Heart right ventricle (tissue), 16 donors: ENCODE results near the gene MBL2. TPM values are rescaled to one million over a fixed set of nuclear protein-coding genes. Genes with fewer than 3 reads are reported as not detected.

ENCODE experiments used
- ATAC-seq, 8 donors: fragments of 200-7000 bp; cut with Tn5 transposase; one replicate each; pipeline ENCODE4 v1.9.1; 2020; ENCODE audit warnings: mild to moderate bottlenecking in 8 of 8, moderate library complexity in 8 of 8, moderate number of reproducible peaks in 1 of 8
- DNase-seq, 2 donors: peaks; one replicate each; pipeline ENCODE4 v3.0.0-alpha.2; 2020
- H3K27ac ChIP-seq, 10 donors: fragments of 200-600 bp; sonication (generic) in 2 of 10; one replicate each; pipeline versions ENCODE4 v1.5.0 to v1.8.0; 2020 to 2022; ENCODE audit warnings: mild to moderate bottlenecking in 3 of 10
- H3K27me3 ChIP-seq, 7 donors: fragments of 200-600 bp; one replicate each; pipeline ENCODE4 v1.8.0; 2021 to 2022; ENCODE audit warnings: mild to moderate bottlenecking in 2 of 7
- H3K36me3 ChIP-seq, 9 donors: fragments of 200-600 bp; sonication (generic) in 1 of 9; one replicate each; pipeline versions ENCODE4 v1.5.0 to v1.8.0; 2020 to 2022; ENCODE audit warnings: mild to moderate bottlenecking in 2 of 9
- H3K4me1 ChIP-seq, 9 donors: fragments of 200-600 bp; sonication (generic) in 1 of 9; one replicate each; pipeline versions ENCODE4 v1.5.0 to v1.8.0; 2020 to 2022; ENCODE audit warnings: mild to moderate bottlenecking in 4 of 9
- H3K4me3 ChIP-seq, 10 donors: fragments of 200-600 bp; sonication (generic) in 2 of 10; one replicate each; pipeline versions ENCODE4 v1.5.0 to v1.8.0; 2020 to 2022; ENCODE audit warnings: mild to moderate bottlenecking in 7 of 10, moderate library complexity in 2 of 10
- H3K9me3 ChIP-seq, 11 donors: fragments of 200-600 bp in 10 of 11; sonication (generic) in 2 of 11; one replicate each; pipeline versions ENCODE4 v1.5.0 to v1.8.0; 2013 to 2022; ENCODE audit warnings: mild to moderate bottlenecking in 2 of 11, control low read depth in 1 of 11, moderate library complexity in 1 of 11
- CTCF ChIP-seq, 9 donors: fragments of 200-600 bp; sonication (generic) in 2 of 9; IDR thresholded peaks; one replicate each; pipeline versions ENCODE4 v1.5.0 to v1.8.0; 2021 to 2022; ENCODE audit warnings: antibody characterized with exemption in 9 of 9, mild to moderate bottlenecking in 5 of 9, moderate library complexity in 1 of 9
- WGBS, 2 donors: extraction: QIAGEN DNeasy Blood & Tissue Kit; methylation state at CpG; one replicate each; pipeline ENCODE4 v1.1.7; 2013; ENCODE audit warnings: inconsistent platforms in 1 of 2; 5-methylcytosine and 5-hydroxymethylcytosine counted together
- intact Hi-C, 10 donors: fragments of 100-400 bp; cut with DNase I; formaldehyde crosslinking; loops; one replicate each; pipeline versions ENCODE4 v1.11.1 to v1.14.2; 2022
- polyA plus RNA-seq, 2 donors: library from polyadenylated mRNA; stranded (reverse); fragments of 200-250 nt; gene quantifications; one replicate each; pipeline ENCODE4 v1.2.3, GENCODE V29; 2013
- total RNA-seq, 10 donors: library from RNA; stranded (reverse); fragmentation: NEBNext Ultra II Directional in 3 of 10; extraction: Animal tissue kit (Norgen Biotek cat#: 25700) in 3 of 10; gene quantifications; one replicate each; pipeline versions ENCODE4 v1.2.1 to v1.2.4, GENCODE V29; 2021 to 2023
- donor health status: Arrhythmogenic right ventricular cardiomyopathy.
- donor health status: ischemic (EF 13 %, LVEDD 7.1; RV severe dilation, severe dysfunction).
- donor health status: healthy with polysubstance abuse.
- donor health status: DM: no; HTN: yes; CAD: no.
- donor health status: DM: no; HTN: no; CAD: no.
- donor health status: ischemic (EF 25% LVEDD 6.9; RV normal size, moderate dysfunction).
- donor health status: ischemic (EF 25% LVEDD 5.7; RV mildly dilated, moderate dysfunction).
- donor health status: healthy.
- donor health status: DM: yes; HTN: yes; CAD: no.
- donor health status: Ischemic cardiomyopathy.
- donor health status: ischemic (EF 35%, LVEDD 5.7; RV mildly dilated, moderate dysfunction).
- donor health status: nonischemic (EF 11% LVEDD 7.7; RV severe dilation, severe dysfunction).
- donor health status: DM: yes; HTN: yes; CAD: no.
- donor health status: PGD.
- donor health status: ischemic (EF 29% LVEDD 5.4; RV normal size, mild dysfunction).
- donor health status: nonischemic (EF 23%, LVEDD 6.1; RV moderate dilation, normal function).

MBL2 gene
- total and polyA plus RNA-seq, 12 donors = not detected

GRCh38 chr10:52774600-52775106, 2.1 kb upstream of the MBL2 start:
- no peak for TF ChIP-seq CTCF (IDR thresholded peaks at IDR 0.05)
- H3K4me3 ChIP-seq = no peak overlapping the region
- DNase-seq = no peak
- H3K36me3 ChIP-seq = no peaks in the 10 kb centered on the region
- no peak for ATAC-seq
- 72 to 84% methylated on average over 8 of the region's 8 CpGs for WGBS, 2 donors
- no peaks in the 10 kb centered on the region for H3K9me3 ChIP-seq
- peaks cover 0 to 17% (median 14%) of the 10 kb centered on the region in 7 donors for H3K27me3 ChIP-seq
- intact Hi-C loops = no loop called here
- no peak overlapping the region for H3K27ac ChIP-seq
- H3K4me1 ChIP-seq = no peaks in the 10 kb centered on the region

GRCh38 chr10:52774182-52774581, 1.6 kb upstream of the MBL2 start:
- 93% methylated on average over 2 of the region's 2 CpGs for WGBS, 2 donors
- Histone ChIP-seq H3K27ac (no peak overlapping the region), H3K9me3 (no peaks in the 10 kb centered on the region), H3K36me3 (no peaks in the 10 kb centered on the region), H3K4me1 (no peaks in the 10 kb centered on the region), H3K4me3 (no peak overlapping the region), H3K27me3 (peaks cover 0 to 13% (median 10%) of the 10 kb centered on the region in 7 donors)
- DNase-seq (no peak), ATAC-seq (no peak)
- intact Hi-C loops = no loop called here
- no peak for TF ChIP-seq CTCF (IDR thresholded peaks at IDR 0.05)

- DNase-seq = no peak
- WGBS, 2 donors = 66 to 69% methylated on average over 8 of the region's 8 CpGs
- intact Hi-C loops = no loop called here
- no peaks in the 10 kb centered on the region for H3K4me1 ChIP-seq
- ATAC-seq = no peak
- H3K9me3 ChIP-seq = no peaks in the 10 kb centered on the region
- no peak overlapping the region for H3K4me3 ChIP-seq
- no peak overlapping the region for H3K27ac ChIP-seq
- no peak for TF ChIP-seq CTCF (IDR thresholded peaks at IDR 0.05)
- H3K36me3 ChIP-seq = no peaks in the 10 kb centered on the region
- H3K27me3 ChIP-seq = no peaks in the 10 kb centered on the region
These were observed 794 bp downstream of the MBL2 start for GRCh38 chr10:52771534-52772445.

GRCh38 chr10:52770904-52771303, 1.7 kb downstream of the MBL2 start:
- no peaks in the 10 kb centered on the region for H3K9me3 ChIP-seq
- no peaks in the 10 kb centered on the region for H3K36me3 ChIP-seq
- DNase-seq (no peak), ATAC-seq (no peak)
- intact Hi-C loops = no loop called here
- H3K4me3 ChIP-seq = no peak overlapping the region
- TF ChIP-seq CTCF (IDR thresholded peaks at IDR 0.05) = no peak
- H3K27ac ChIP-seq = no peak overlapping the region
- WGBS, 2 donors = 39 to 43% methylated on average over 2 of the region's 2 CpGs
- no peaks in the 10 kb centered on the region for H3K4me1 ChIP-seq
- H3K27me3 ChIP-seq = no peaks in the 10 kb centered on the region
